ENCODE results near the gene MLST8.

Gene MLST8, protein sequence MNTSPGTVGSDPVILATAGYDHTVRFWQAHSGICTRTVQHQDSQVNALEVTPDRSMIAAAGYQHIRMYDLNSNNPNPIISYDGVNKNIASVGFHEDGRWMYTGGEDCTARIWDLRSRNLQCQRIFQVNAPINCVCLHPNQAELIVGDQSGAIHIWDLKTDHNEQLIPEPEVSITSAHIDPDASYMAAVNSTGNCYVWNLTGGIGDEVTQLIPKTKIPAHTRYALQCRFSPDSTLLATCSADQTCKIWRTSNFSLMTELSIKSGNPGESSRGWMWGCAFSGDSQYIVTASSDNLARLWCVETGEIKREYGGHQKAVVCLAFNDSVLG

DNA sequence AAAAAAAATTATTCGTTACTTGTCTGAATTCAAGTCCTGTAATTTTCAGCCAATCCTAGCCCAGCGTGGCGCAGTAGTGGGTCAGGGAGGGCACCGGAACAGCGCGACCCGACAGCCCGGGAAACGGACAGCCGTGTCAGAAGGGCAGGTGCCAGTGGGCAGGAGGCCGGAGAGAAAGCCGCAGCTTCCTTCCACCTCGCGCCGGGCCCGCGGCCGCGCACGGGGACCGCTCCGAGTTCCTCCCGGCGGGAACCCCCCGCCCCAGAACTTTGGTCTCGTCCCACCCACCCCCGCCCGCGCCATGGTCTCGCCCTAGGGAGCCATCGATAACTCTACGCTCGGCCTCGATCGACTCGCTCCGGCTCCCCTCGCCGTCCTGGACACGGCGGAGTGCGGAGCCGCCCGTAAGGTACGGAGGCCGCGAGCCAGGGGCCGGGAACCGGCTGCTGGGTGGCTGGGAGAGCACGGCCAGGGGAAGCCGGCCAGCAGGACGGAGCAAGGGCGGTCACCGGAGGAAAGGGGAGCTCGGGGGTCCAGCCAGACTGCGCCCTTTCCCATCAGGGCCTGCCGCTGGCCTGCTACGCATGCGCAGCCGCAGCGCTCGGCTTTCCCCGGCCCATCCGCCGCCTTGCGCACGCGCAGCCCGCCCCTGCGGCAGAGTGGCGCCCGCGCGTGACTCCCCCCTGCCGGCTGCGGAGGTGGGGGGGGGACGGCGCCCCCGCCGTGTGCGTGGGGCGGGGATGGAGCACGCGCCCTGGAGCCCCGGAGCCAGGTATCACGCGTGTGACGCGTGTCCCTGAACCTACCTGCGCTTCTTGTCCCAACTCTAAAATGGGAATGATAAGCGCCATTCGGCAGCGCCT is at the start of gene MLST8:
Gene MLST8 (plus strand): TSS at position 351 of the 863 bp plus-strand sequence. CDS start 632 bp downstream, outside the sequence.
- DNase-seq: peak; percentile 88 to 95 (median 93)

- DNase-seq: peak in 2 of 3 donors; percentile 22 to 42
Observed at GRCh38 chr16:2155977-2156848, 49.0 kb upstream of the MLST8 start.

GRCh38 chr16:2156849-2157224 is 48.4 kb upstream of the MLST8 start:
- no peak for DNase-seq

DNA sequence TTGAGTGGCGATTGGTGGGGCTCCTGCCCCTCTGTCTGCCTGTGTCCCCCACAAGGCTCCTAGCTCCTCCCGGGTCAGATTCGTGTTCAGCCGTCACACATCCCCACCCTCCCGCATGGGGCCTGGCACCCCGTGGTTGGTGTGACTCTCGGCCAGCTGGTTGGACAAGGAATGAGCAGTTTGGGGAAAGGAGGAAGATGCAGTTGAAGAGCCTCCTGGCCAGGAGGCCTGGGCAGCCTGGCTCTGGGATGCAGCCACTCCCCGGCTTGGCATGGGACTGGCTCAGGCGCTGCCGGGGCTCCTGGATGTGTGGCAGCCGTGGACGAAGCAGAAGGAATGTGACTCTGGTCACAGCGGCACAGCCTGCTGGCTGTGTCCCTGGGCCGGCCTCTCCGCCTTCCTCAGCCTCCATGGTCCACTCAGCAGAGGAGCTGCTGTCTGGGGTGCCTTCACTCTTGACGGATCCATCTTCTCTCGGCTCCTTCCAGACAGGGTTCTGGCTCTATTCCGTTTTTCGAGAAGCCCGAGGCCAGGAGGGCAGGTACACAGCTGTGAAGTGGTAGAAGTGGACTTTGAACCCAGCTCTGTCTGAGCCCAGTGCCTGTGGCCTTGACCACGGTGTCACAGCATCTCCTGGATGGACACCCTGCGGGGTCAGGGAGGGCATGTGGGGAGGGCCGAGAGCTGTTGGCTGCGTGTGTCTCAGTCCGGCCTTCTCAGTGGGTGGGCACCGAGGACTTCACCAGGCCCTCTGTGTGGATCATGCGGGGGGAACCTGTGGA is 47.6 kb upstream of the MLST8 start:
- no peak for DNase-seq

DNA sequence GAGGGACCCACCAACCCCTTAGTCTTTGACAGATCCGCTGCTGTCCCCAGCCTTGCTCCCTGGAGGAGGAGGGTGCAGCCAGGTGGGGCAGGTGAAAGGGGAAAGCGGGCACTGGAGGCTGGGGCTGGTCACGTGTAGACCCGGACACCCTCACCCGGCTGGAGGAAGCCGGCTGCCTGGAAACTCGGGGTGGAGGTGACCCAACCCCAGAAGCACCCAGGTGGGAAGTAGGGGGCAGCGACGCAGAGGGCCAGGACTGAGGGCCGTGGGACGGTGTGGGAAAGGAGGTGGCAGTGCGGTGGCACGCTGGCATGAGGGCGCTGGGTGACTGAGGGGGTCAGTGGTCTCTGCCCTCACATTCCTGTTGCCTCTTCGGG is 47.0 kb upstream of the MLST8 start:
- DNase-seq: no peak

GRCh38 chr16:2159175-2159838 is 45.9 kb upstream of the MLST8 start:
- no peak for DNase-seq

- DNase-seq: no peak
Observed at GRCh38 chr16:2160915-2161551, 44.2 kb upstream of the MLST8 start.

GRCh38 chr16:2161911-2162310 is 43.3 kb upstream of the MLST8 start:
- no peak for DNase-seq

- DNase-seq: no peak
Observed at GRCh38 chr16:2162676-2163118, 42.6 kb upstream of the MLST8 start.

- DNase-seq: no peak
Observed at GRCh38 chr16:2163211-2163881, 41.9 kb upstream of the MLST8 start.

DNA sequence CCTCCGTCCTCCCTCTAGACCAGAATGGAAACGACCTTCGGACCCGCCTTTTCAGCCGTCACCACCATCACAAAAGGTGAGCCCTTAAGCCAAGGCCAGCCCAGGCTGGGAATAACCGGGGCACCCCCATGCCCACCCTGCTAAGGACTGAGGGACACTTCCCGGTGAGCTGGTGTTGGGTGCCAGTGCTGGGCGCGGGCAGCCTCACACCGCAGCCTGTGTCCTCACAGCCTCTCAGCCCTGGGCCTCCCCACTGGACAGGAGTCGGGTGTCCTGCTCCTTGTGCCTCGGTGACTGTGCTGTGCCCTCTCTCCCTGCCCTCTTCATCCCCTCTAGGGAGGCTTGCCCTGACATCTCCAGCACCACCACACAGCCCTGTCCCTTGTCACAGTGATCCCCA is 39.4 kb upstream of the MLST8 start:
- DNase-seq: no peak

- DNase-seq: no peak
Observed at GRCh38 chr16:2166263-2167067, 38.8 kb upstream of the MLST8 start.

GRCh38 chr16:2167068-2167638 is 38.1 kb upstream of the MLST8 start:
- no peak for DNase-seq

- no peak for DNase-seq
Observed at GRCh38 chr16:2170080-2170479, 35.2 kb upstream of the MLST8 start.

- no peak for DNase-seq
Observed at GRCh38 chr16:2170587-2171435, 34.4 kb upstream of the MLST8 start.

DNA sequence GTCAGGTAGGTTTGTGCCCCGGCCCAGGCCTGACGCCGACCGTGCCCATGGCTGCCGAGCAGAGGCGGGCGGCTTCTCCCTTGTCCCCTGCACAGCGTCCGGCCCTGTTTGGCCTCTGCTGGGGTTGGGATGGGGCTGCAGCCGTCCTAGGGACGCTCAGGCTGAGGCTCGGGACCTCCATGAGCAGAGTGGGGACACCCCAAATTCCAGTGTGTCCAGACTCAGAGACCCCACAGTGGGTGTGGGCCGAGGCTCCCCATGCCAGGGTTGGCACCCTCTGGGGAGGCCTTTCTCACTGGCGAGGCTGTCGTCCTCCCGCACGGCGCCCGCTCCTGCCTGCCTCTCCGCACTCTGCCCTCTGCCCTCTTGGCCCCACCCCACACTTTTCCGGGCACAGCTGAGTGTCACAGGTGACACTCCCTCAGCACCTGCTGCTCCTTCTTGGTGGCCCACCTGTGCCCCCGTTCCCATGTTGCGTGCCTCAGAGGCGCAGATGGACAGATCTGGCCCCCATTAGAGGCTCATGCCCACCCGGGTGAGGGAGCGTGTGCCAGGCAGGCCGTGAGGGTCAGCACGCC is 33.6 kb upstream of the MLST8 start:
- no peak for DNase-seq

DNA sequence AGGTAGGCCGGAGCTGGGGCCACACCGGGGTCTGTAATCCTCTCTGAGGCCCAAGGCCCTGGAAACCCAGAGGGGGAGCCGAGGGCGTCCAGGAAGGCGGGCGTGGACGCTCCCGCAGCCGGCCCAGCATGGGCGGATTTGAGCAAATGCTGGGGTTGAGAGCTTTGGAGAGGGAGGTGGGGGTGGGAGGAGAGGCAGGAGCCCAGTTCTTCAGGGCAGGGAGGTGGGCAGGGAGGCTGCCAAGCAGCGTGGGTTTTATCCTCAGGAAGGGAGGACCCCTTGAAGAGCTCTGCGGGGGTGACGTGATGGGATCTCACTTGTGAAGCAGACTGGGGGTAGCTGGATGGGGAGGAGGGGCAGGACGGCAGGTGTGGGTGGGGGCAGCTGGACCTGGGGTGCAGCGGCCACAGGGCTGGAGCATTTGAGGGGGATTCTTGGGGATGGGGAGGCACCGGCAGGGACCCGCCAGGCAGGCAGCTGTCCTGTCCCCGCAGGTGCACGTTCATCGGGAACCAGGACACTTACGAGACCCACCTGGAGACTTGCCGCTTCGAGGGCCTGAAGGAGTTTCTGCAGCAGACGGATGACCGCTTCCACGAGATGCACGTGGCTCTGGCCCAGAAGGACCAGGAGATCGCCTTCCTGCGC is 32.4 kb upstream of the MLST8 start:
- DNase-seq: no peak
